ENCODE data around the gene TOP2A.

DNA sequence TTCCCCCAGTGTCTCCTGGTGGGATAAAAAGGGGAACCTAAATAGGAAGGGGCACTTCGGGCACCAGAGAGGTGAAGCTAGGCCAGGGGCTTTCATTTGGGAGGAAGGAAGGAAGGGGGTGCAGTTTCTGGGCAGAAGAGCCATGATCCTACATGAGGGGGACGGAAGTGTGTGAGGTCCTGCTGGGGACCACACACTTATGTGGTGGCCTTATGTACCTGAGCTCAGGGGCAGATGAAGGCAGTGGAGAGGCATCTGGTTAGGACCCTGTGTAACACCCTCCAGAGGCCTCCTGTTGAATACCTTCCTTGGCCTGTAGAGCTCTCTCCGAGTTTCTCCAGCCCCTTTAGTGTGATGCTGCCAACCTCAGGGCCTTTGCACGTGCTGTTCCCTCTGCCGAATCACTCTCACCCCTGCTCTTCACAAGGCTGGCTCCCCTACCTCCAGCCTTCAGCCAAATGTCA is 46.7 kb upstream of the TOP2A start:
- no peak for TF ChIP-seq CTCF (IDR thresholded peaks at IDR 0.05)
- no peak for TF ChIP-seq POLR2A (IDR thresholded peaks at IDR 0.05)
- peak in 2 of 3 donors; percentile 4 to 14 for TF ChIP-seq POLR2AphosphoS5 (IDR thresholded peaks at IDR 0.05)
